Endothelial cell (in vitro differentiated cells): ENCODE data around the gene VIT. TPM values are rescaled to one million over a fixed set of nuclear protein-coding genes. Genes with fewer than 3 reads are reported as not detected.
A peak's percentile ranks its signal among the peaks of the same experiment; 100 is the strongest.

Source experiments
- DNase-seq: peaks from one replicate; pipeline ENCODE4 v3.0.0; 2021; ENCODE audit warnings: low spot score
- H3K27ac Mint-ChIP-seq: one replicate; pipeline ENCODE4 v1.8.0; 2021; ENCODE audit warnings: mixed read lengths, inconsistent platforms; ENCODE audit not compliant: unreplicated experiment
- H3K27me3 Mint-ChIP-seq: one replicate; pipeline ENCODE4 v1.8.0; 2021; ENCODE audit warnings: mild to moderate bottlenecking, moderate library complexity, mixed read lengths, inconsistent platforms; ENCODE audit not compliant: unreplicated experiment
- H3K36me3 Mint-ChIP-seq: one replicate; pipeline ENCODE4 v1.8.0; 2021; ENCODE audit warnings: mild to moderate bottlenecking, low read depth, mixed read lengths, inconsistent platforms; ENCODE audit not compliant: unreplicated experiment
- H3K4me1 Mint-ChIP-seq: one replicate; pipeline ENCODE4 v1.8.0; 2021; ENCODE audit warnings: mild to moderate bottlenecking, mixed read lengths, inconsistent platforms; ENCODE audit not compliant: unreplicated experiment
- H3K4me3 Mint-ChIP-seq: one replicate; pipeline ENCODE4 v1.8.0; 2021; ENCODE audit warnings: mild to moderate bottlenecking, mixed read lengths, inconsistent platforms; ENCODE audit not compliant: unreplicated experiment
- H3K9me3 Mint-ChIP-seq: one replicate; pipeline ENCODE4 v1.8.0; 2021; ENCODE audit warnings: mixed read lengths, inconsistent platforms; ENCODE audit not compliant: unreplicated experiment
- CTCF ChIP-seq: fragments of 200-600 bp; sonication (generic); IDR thresholded peaks from one replicate; pipeline ENCODE4 v1.5.0; 2021; ENCODE audit warnings: antibody characterized with exemption; ENCODE audit not compliant: unreplicated experiment
- total RNA-seq: library from RNA; stranded (reverse); fragmentation: NEBNext Ultra II Directional; extraction: Animal tissue kit (Norgen Biotek cat#: 25700); gene quantifications from one replicate; pipeline ENCODE4 v1.2.1, GENCODE V29; 2021; ENCODE audit not compliant: unreplicated experiment

VIT gene
- total RNA-seq, 1 donor from 2014 or later, result 3.6 TPM

- H3K4me1 Mint-ChIP-seq, result peaks cover 13% of the 10 kb centered on the region
- no peak for DNase-seq
Observed at GRCh38 chr2:36701918-36702317, 5.4 kb downstream of the VIT start.

GRCh38 chr2:36702781-36703180 is 6.3 kb downstream of the VIT start:
- no peaks in the 10 kb centered on the region for H3K36me3 Mint-ChIP-seq
- no peaks in the 10 kb centered on the region for H3K27me3 Mint-ChIP-seq
- H3K9me3 Mint-ChIP-seq, result no peaks in the 10 kb centered on the region
- no peak overlapping the region for H3K4me3 Mint-ChIP-seq
- H3K27ac Mint-ChIP-seq, result no peak overlapping the region
- no peak for DNase-seq
- peaks cover 6% of the 10 kb centered on the region for H3K4me1 Mint-ChIP-seq
- no peak for TF ChIP-seq CTCF

More at GRCh38 chr2:36701918-36702317, 5.4 kb downstream of the VIT start:
- no peaks in the 10 kb centered on the region for H3K27me3 Mint-ChIP-seq
- H3K27ac Mint-ChIP-seq, result no peak overlapping the region
- no peaks in the 10 kb centered on the region for H3K9me3 Mint-ChIP-seq
- TF ChIP-seq CTCF, result peak; percentile 10
- H3K4me3 Mint-ChIP-seq, result no peak overlapping the region
- no peaks in the 10 kb centered on the region for H3K36me3 Mint-ChIP-seq

- Mint-ChIP-seq H3K9me3 (no peaks in the 10 kb centered on the region), H3K4me3 (no peak overlapping the region), H3K4me1 (peaks cover 7% of the 10 kb centered on the region), H3K36me3 (peaks cover 2% of the 10 kb centered on the region), H3K27ac (peak overlapping the region; percentile 26), H3K27me3 (no peaks in the 10 kb centered on the region)
- TF ChIP-seq CTCF, result no peak
- no peak for DNase-seq
Observed at GRCh38 chr2:36704475-36705150, 8.1 kb downstream of the VIT start.

- no peaks in the 10 kb centered on the region for H3K9me3 Mint-ChIP-seq
- no peaks in the 10 kb centered on the region for H3K27me3 Mint-ChIP-seq
- no peak overlapping the region for H3K4me3 Mint-ChIP-seq
Observed at GRCh38 chr2:36705326-36706020, 9.0 kb downstream of the VIT start.

More at GRCh38 chr2:36705326-36706020, 9.0 kb downstream of the VIT start:
- peaks cover 7% of the 10 kb centered on the region for H3K4me1 Mint-ChIP-seq
- DNase-seq, result no peak
- H3K27ac Mint-ChIP-seq, result no peak overlapping the region
- peaks cover 3% of the 10 kb centered on the region for H3K36me3 Mint-ChIP-seq
- no peak for TF ChIP-seq CTCF
